Kidney epithelial cell (primary cell): Measurements from ENCODE around the gene OBSL1. TPM values are rescaled to one million over a fixed set of nuclear protein-coding genes. Genes with fewer than 3 reads are reported as not detected.

Experiments used
- DNase-seq: peaks from one replicate; pipeline ENCODE4 v3.0.0-alpha.2; 2010; ENCODE audit warnings: low read depth
- H3K27me3 ChIP-seq: 2 replicates; pipeline ENCODE4 v1.6.0; 2011; ENCODE audit warnings: low read length; ENCODE audit not compliant: control insufficient read depth, insufficient read depth
- H3K36me3 ChIP-seq: 2 replicates; pipeline ENCODE4 v1.5.1; 2011; ENCODE audit warnings: low read length; ENCODE audit not compliant: control insufficient read depth, insufficient read depth
- H3K4me3 ChIP-seq: 2 replicates; pipeline ENCODE4 v1.5.1; 2011; ENCODE audit warnings: low read depth, mild to moderate bottlenecking, control low read depth, low read length
- CTCF ChIP-seq: IDR thresholded peaks from 2 replicates; pipeline ENCODE4 v1.5.1; 2011; ENCODE audit warnings: mild to moderate bottlenecking, moderate library complexity, low read length, control low read depth, inconsistent platforms; ENCODE audit not compliant: insufficient read depth, poor library complexity, severe bottlenecking
- total RNA-seq: library from RNA; depleted of rRNA; stranded (reverse); fragments of >200 nt; gene quantifications from 2 replicates; pipeline ENCODE4 v1.2.3, GENCODE V29; 2015

OBSL1 gene
- total RNA-seq, 1 donor from 2014 or later: 39.8 TPM

- Histone ChIP-seq H3K4me3 (no peak overlapping the region), H3K36me3 (no peaks in the 10 kb centered on the region), H3K27me3 (peaks cover 14% of the 10 kb centered on the region)
- no peak for DNase-seq
- no peak for TF ChIP-seq CTCF
These were observed 14.9 kb downstream of the OBSL1 start for GRCh38 chr2:219556413-219556812.

GRCh38 chr2:219555956-219556355 is 15.4 kb downstream of the OBSL1 start:
- no peak for DNase-seq
- TF ChIP-seq CTCF: no peak
- H3K36me3 ChIP-seq: no peaks in the 10 kb centered on the region
- H3K4me3 ChIP-seq: no peak overlapping the region
- peaks cover 14% of the 10 kb centered on the region for H3K27me3 ChIP-seq

- DNase-seq: no peak
- TF ChIP-seq CTCF: no peak
These were observed 17.0 kb downstream of the OBSL1 start for GRCh38 chr2:219554350-219554749.

GRCh38 chr2:219553463-219553963 is 17.8 kb downstream of the OBSL1 start:
- no peak overlapping the region for H3K4me3 ChIP-seq
- TF ChIP-seq CTCF: no peak
- no peaks in the 10 kb centered on the region for H3K36me3 ChIP-seq
- DNase-seq: no peak
- peaks cover 14% of the 10 kb centered on the region for H3K27me3 ChIP-seq

More at GRCh38 chr2:219554350-219554749, 17.0 kb downstream of the OBSL1 start:
- Histone ChIP-seq H3K36me3 (no peaks in the 10 kb centered on the region), H3K27me3 (peaks cover 14% of the 10 kb centered on the region), H3K4me3 (no peak overlapping the region)

GRCh38 chr2:219553168-219553417 is 18.2 kb downstream of the OBSL1 start:
- H3K4me3 ChIP-seq: peak overlapping the region; percentile 70
- no peak for DNase-seq
- TF ChIP-seq CTCF: no peak
- peaks cover 14% of the 10 kb centered on the region for H3K27me3 ChIP-seq
- no peaks in the 10 kb centered on the region for H3K36me3 ChIP-seq

GRCh38 chr2:219552382-219553167 is 18.8 kb downstream of the OBSL1 start:
- H3K36me3 ChIP-seq: no peaks in the 10 kb centered on the region
- TF ChIP-seq CTCF: no peak
- H3K4me3 ChIP-seq: peak overlapping the region; percentile 70
- DNase-seq: no peak
- H3K27me3 ChIP-seq: peaks cover 14% of the 10 kb centered on the region
